Astrocyte (in vitro differentiated cells and primary cell): ENCODE results near the gene AIM2.

Source experiments
- EZH2 ChIP-seq: IDR thresholded peaks from 2 replicates; pipeline ENCODE4 v1.6.1; 2012; ENCODE audit warnings: mild to moderate bottlenecking, low read length, inconsistent platforms; ENCODE audit not compliant: insufficient read depth
- TF ChIP-seq, protein P1 (sequence below): IDR thresholded peaks from 2 replicates; pipeline ENCODE4 v1.5.1; 2011; ENCODE audit warnings: low read depth, mild to moderate bottlenecking, inconsistent platforms, low read length, moderate library complexity; ENCODE audit not compliant: insufficient read depth

DNA sequence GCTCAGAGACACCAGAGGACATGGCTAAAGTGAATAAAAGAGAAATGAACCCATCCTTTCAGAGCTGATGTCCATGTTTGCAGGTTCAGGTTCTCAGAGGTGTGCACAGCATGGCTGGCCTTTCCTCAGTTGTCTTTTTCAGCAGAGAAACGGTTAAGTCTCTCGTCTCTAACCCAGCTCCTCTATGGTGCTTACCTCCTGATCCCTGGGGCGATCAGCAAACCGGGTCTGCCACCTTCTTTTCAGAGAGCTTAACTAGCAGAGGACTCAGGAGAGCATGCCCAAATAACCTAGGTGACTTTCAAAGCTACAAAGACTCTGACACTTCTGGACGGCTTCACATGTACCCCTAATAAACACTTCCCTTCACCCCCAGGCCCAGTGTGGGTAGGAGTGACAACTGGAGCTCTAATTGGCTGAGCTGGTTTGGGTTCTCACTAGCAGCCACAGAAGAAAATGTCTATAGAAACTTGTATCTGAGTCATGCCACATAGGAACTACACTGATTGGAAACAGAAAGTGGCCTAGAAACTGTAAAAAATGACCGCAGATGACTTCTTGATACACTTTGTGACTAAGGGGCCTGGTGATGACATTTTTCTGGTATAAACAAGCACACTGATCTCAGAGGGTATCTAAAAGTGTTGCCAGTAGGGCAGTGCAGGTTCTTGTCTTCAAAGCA lies at the start of gene AIM2:
- TF ChIP-seq, protein P1, sequence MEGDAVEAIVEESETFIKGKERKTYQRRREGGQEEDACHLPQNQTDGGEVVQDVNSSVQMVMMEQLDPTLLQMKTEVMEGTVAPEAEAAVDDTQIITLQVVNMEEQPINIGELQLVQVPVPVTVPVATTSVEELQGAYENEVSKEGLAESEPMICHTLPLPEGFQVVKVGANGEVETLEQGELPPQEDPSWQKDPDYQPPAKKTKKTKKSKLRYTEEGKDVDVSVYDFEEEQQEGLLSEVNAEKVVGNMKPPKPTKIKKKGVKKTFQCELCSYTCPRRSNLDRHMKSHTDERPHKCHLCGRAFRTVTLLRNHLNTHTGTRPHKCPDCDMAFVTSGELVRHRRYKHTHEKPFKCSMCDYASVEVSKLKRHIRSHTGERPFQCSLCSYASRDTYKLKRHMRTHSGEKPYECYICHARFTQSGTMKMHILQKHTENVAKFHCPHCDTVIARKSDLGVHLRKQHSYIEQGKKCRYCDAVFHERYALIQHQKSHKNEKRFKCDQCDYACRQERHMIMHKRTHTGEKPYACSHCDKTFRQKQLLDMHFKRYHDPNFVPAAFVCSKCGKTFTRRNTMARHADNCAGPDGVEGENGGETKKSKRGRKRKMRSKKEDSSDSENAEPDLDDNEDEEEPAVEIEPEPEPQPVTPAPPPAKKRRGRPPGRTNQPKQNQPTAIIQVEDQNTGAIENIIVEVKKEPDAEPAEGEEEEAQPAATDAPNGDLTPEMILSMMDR, result no peak
- TF ChIP-seq EZH2, result no peak
